Measurements from ENCODE around the gene STIL.

The STIL gene

DNA sequence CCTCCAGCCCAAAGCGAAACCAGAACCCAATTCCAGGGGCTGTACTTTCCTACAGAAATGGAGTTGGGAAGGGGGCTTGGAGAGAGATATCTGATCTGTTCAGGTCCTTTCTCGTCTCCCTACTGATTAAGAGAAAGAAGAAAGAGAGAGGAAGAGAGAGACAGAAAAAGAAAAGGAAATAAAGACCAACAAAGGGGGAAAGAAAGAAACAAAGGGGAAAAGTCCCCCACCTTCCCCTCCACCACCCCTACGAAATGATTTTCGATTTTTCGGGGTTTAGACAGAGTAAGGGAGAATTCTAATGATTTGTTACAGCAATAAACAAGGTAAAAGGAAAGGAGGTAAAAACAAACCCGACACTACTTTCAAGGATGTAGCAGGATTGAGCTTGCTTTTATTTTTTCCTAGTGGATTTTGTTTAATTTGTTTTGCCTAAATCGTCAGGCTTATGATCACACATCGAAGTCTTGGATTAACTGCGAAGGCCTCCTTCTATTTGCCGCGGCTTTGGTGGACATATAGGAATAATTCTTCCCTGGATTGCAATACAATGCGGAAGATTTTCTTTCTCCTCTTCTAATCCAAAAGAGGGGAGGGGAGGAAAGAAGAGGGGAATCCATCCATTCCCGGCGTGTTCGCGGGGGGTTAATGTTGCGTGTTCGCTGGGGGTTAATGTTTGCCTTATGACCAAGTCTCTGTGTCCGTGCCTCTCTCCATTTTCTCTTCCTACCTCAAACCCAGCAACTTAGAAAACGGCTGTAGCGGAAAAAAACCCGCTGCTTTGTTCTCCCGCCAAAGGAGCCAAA, 83.9 kb downstream of the STIL start:
- DNase-seq, result no peak
- H3K23ac ChIP-seq (ENCODE audit: low read length), result peak overlapping the region; percentile 38
- no peaks in the 10 kb centered on the region for H3K36me3 ChIP-seq (ENCODE audit: control insufficient read depth in 1 of 2, insufficient read depth in 2 of 2, low read length in 2 of 2)
- no peak overlapping the region for H3K4me3 ChIP-seq (ENCODE audit: low read depth, low read length)
- no peak overlapping the region for H2AK5ac ChIP-seq (ENCODE audit: low read length)
- no peak overlapping the region for H3K9ac ChIP-seq (ENCODE audit: low read length)
- H2BK5ac ChIP-seq (ENCODE audit: low read depth, low read length, poor library complexity), result no peak overlapping the region
- H2BK12ac ChIP-seq (ENCODE audit: low read length), result no peak overlapping the region
- H2BK120ac ChIP-seq (ENCODE audit: insufficient read depth, low read length, poor library complexity), result no peak overlapping the region
- H2AFZ ChIP-seq (ENCODE audit: insufficient read depth, low read length, poor library complexity), result no peak overlapping the region
- H4K91ac ChIP-seq (ENCODE audit: low read depth, low read length), result no peak overlapping the region
- WGBS (ENCODE audit: extremely low coverage, insufficient coverage, insufficient read length), result no CpG with 5 or more reads among the region's 23 CpGs
- no peak overlapping the region for H3K18ac ChIP-seq (ENCODE audit: low read length)
- H3K79me1 ChIP-seq (ENCODE audit: low read length), result no peaks in the 10 kb centered on the region
- no peak overlapping the region for H4K8ac ChIP-seq (ENCODE audit: low read depth, low read length)
- H3K79me2 ChIP-seq (ENCODE audit: control insufficient read depth, insufficient read depth, low read length, poor library complexity), result no peaks in the 10 kb centered on the region
- H3K27ac ChIP-seq (ENCODE audit: low read depth, low read length), result no peak overlapping the region
- no peak overlapping the region for H3K14ac ChIP-seq (ENCODE audit: low read length)
- peaks cover 93% of the 10 kb centered on the region for H3K27me3 ChIP-seq (ENCODE audit: insufficient read depth, low read length)
- no peak overlapping the region for H4K12ac ChIP-seq (ENCODE audit: low read depth, low read length)
- peaks cover 4 to 11% of the 10 kb centered on the region in 2 experiments for H3K4me1 ChIP-seq (ENCODE audit: control insufficient read depth in 1 of 2, insufficient read depth in 2 of 2, low read length in 2 of 2)
- H3K4me2 ChIP-seq (ENCODE audit: low read length), result no peak overlapping the region
- H3K4ac ChIP-seq (ENCODE audit: low read depth, low read length), result no peak overlapping the region
- H3K9me3 ChIP-seq (ENCODE audit: insufficient read depth, low read depth, low read length), result peaks cover 7% of the 10 kb centered on the region

DNA sequence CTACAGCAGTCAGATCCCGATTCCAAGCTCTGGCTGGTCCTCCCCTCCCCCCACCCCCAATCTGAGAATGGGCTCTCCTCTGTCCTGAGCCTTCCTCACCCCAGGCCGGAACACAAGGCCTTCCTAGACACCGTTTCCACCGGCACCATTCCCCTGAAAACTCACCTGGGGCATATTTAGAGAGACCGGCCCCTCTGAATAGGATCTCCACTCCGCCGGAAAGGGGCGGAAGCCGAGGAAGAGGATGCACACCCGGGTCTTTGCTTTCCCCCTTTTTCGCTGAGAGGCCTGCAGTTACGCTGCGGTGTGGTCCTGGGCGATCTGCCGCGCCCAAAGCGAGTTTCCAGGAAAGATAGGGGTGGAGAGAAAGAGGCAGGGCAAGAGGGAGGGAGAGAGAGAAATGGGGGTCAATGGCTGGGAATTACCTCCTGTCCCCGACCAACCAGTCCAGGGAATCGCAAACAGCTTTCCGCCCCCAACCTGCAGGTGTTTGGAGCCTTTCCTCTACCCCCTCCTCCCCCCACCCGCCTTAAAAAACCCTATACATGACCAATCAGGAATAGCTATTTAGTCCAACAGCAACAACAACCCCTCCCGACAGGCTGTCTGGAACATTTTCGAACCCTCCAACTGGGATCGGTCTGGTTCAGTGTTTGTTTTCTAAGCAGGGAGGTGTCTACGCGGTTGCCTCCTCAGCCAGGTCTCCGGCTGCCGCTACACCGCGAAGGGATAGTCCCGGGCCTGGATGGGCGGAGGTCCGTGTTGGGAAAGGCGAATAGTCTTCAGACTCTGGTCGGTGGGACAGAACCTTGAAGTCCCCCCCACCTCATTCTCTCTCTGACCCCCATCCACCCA, 84.7 kb downstream of the STIL start:
- no peaks in the 10 kb centered on the region for H3K36me3 ChIP-seq (ENCODE audit: control insufficient read depth in 1 of 2, insufficient read depth in 2 of 2, low read length in 2 of 2)
- WGBS (ENCODE audit: extremely low coverage, insufficient coverage, insufficient read length), result no CpG with 5 or more reads among the region's 35 CpGs

DNA sequence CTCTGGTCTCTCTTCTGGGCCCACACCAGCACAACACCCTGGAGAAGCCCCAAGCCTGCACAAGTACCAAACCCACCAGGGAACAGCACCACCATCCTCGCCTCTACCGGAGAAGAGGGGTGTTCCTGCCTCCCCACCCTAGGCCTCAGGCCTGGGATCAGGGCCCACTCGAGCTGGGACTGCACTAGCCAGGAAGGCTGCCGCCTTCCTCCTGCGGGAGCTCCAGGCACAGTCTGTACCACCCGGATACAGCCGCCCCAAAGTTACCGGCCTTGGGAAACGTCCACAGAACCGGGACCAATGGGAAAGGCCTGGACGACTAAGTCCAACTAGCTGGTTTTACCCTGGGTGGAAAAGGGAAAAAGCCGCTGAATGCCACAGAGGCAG, 85.3 kb downstream of the STIL start:
- Histone ChIP-seq H2AK5ac (ENCODE audit: low read length) (no peak overlapping the region), H3K4me2 (ENCODE audit: low read length) (no peak overlapping the region), H3K23ac (ENCODE audit: low read length) (no peak overlapping the region), H3K79me2 (ENCODE audit: control insufficient read depth, insufficient read depth, low read length, poor library complexity) (no peaks in the 10 kb centered on the region), H3K27ac (ENCODE audit: low read depth, low read length) (no peak overlapping the region), H3K79me1 (ENCODE audit: low read length) (no peaks in the 10 kb centered on the region), H4K8ac (ENCODE audit: low read depth, low read length) (no peak overlapping the region), H3K4me1 (ENCODE audit: control insufficient read depth in 1 of 2, insufficient read depth in 2 of 2, low read length in 2 of 2) (peaks cover 3 to 9% of the 10 kb centered on the region in 2 experiments), H3K4me3 (ENCODE audit: low read depth, low read length) (no peak overlapping the region), H2BK5ac (ENCODE audit: low read depth, low read length, poor library complexity) (no peak overlapping the region), H2AFZ (ENCODE audit: insufficient read depth, low read length, poor library complexity) (no peak overlapping the region), H3K9me3 (ENCODE audit: insufficient read depth, low read depth, low read length) (peaks cover 11% of the 10 kb centered on the region), H3K14ac (ENCODE audit: low read length) (no peak overlapping the region), H3K18ac (ENCODE audit: low read length) (no peak overlapping the region), H3K36me3 (ENCODE audit: control insufficient read depth in 1 of 2, insufficient read depth in 2 of 2, low read length in 2 of 2) (no peaks in the 10 kb centered on the region), H3K27me3 (ENCODE audit: insufficient read depth, low read length) (peaks cover 95% of the 10 kb centered on the region), H3K4ac (ENCODE audit: low read depth, low read length) (no peak overlapping the region), H4K12ac (ENCODE audit: low read depth, low read length) (no peak overlapping the region), H4K91ac (ENCODE audit: low read depth, low read length) (no peak overlapping the region), H2BK120ac (ENCODE audit: insufficient read depth, low read length, poor library complexity) (no peak overlapping the region), H2BK12ac (ENCODE audit: low read length) (no peak overlapping the region), H3K9ac (ENCODE audit: low read length) (no peak overlapping the region)
- WGBS (ENCODE audit: extremely low coverage, insufficient coverage, insufficient read length), result no CpG with 5 or more reads among the region's 12 CpGs
- no peak for DNase-seq

More for the DNA sequence above, 84.7 kb downstream of the STIL start:
- no peak overlapping the region for H3K14ac ChIP-seq (ENCODE audit: low read length)
- H3K23ac ChIP-seq (ENCODE audit: low read length), result peak overlapping the region; percentile 38
- DNase-seq, result no peak
- H3K27ac ChIP-seq (ENCODE audit: low read depth, low read length), result no peak overlapping the region
- no peak overlapping the region for H3K9ac ChIP-seq (ENCODE audit: low read length)
- H3K4me2 ChIP-seq (ENCODE audit: low read length), result no peak overlapping the region
- no peak overlapping the region for H4K8ac ChIP-seq (ENCODE audit: low read depth, low read length)
- no peak overlapping the region for H3K18ac ChIP-seq (ENCODE audit: low read length)
- peaks cover 3 to 9% of the 10 kb centered on the region in 2 experiments for H3K4me1 ChIP-seq (ENCODE audit: control insufficient read depth in 1 of 2, insufficient read depth in 2 of 2, low read length in 2 of 2)
- H2AK5ac ChIP-seq (ENCODE audit: low read length), result no peak overlapping the region
- no peaks in the 10 kb centered on the region for H3K79me1 ChIP-seq (ENCODE audit: low read length)
- H4K91ac ChIP-seq (ENCODE audit: low read depth, low read length), result no peak overlapping the region
- no peak overlapping the region for H2BK5ac ChIP-seq (ENCODE audit: low read depth, low read length, poor library complexity)
- H2BK12ac ChIP-seq (ENCODE audit: low read length), result no peak overlapping the region
- H2BK120ac ChIP-seq (ENCODE audit: insufficient read depth, low read length, poor library complexity), result no peak overlapping the region
- H3K79me2 ChIP-seq (ENCODE audit: control insufficient read depth, insufficient read depth, low read length, poor library complexity), result no peaks in the 10 kb centered on the region
- H4K12ac ChIP-seq (ENCODE audit: low read depth, low read length), result no peak overlapping the region
- H3K9me3 ChIP-seq (ENCODE audit: insufficient read depth, low read depth, low read length), result peaks cover 11% of the 10 kb centered on the region
- no peak overlapping the region for H3K4ac ChIP-seq (ENCODE audit: low read depth, low read length)
- H3K27me3 ChIP-seq (ENCODE audit: insufficient read depth, low read length), result peaks cover 93% of the 10 kb centered on the region
- H3K4me3 ChIP-seq (ENCODE audit: low read depth, low read length), result no peak overlapping the region
- H2AFZ ChIP-seq (ENCODE audit: insufficient read depth, low read length, poor library complexity), result no peak overlapping the region

DNA sequence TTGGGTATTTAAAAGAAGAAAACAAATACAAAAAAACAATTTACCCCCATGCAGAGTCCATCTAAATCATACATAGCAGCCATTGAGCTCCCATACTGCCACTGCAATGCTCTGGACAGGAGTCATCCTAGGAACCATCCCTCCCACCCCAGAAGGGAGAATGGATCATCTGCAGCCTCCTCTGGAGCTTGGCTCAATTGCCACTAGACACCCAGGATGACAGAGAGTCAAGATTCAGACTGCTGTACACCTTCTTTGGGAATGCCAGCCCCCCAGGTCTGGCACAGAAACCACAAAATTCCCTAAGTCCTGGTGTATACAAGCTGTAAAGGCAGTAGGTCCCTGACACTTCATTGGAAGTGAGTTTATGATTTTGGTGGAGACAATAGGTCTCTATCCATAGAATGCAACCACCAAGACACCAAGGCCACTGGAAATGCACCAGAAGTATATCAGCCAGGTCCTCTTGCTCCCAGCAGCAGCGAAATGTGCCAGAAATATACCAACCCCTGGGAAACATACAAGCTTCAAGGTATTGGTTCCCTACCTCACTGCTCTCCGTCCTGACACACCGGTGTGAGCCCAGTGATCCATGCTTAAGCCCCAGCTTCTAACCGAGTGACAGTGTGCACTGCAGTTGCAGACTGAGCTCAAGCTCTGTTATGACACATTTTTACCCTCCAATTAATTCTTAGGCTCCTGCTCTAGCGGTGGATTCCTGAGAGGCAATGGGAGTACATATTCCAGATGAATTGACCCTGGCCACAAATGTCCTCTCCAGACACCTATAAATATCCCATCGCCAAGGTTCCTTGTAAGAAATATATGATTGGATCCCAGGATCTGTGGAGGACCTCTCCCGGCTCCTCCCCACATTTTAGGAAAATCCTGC, 86.4 kb downstream of the STIL start:
- no peak for DNase-seq
- no CpG with 5 or more reads among the region's 7 CpGs for WGBS (ENCODE audit: extremely low coverage, insufficient coverage, insufficient read length)

More for the DNA sequence above, 86.4 kb downstream of the STIL start:
- H2AK5ac ChIP-seq (ENCODE audit: low read length), result no peak overlapping the region
- no peaks in the 10 kb centered on the region for H3K36me3 ChIP-seq (ENCODE audit: control insufficient read depth in 1 of 2, insufficient read depth in 2 of 2, low read length in 2 of 2)
- no peak overlapping the region for H3K4me2 ChIP-seq (ENCODE audit: low read length)
- no peak overlapping the region for H4K12ac ChIP-seq (ENCODE audit: low read depth, low read length)
- no peak overlapping the region for H2BK120ac ChIP-seq (ENCODE audit: insufficient read depth, low read length, poor library complexity)
- peaks cover 95% of the 10 kb centered on the region for H3K27me3 ChIP-seq (ENCODE audit: insufficient read depth, low read length)
- no peak overlapping the region for H4K8ac ChIP-seq (ENCODE audit: low read depth, low read length)
- no peak overlapping the region for H3K14ac ChIP-seq (ENCODE audit: low read length)
- no peak overlapping the region for H3K4me3 ChIP-seq (ENCODE audit: low read depth, low read length)
- H4K91ac ChIP-seq (ENCODE audit: low read depth, low read length), result no peak overlapping the region
- H2BK12ac ChIP-seq (ENCODE audit: low read length), result no peak overlapping the region
- H3K27ac ChIP-seq (ENCODE audit: low read depth, low read length), result no peak overlapping the region
- peaks cover 14% of the 10 kb centered on the region for H3K9me3 ChIP-seq (ENCODE audit: insufficient read depth, low read depth, low read length)
- no peaks in the 10 kb centered on the region for H3K79me1 ChIP-seq (ENCODE audit: low read length)
- no peak overlapping the region for H2BK5ac ChIP-seq (ENCODE audit: low read depth, low read length, poor library complexity)
- no peak overlapping the region for H3K18ac ChIP-seq (ENCODE audit: low read length)
- H3K4me1 ChIP-seq (ENCODE audit: control insufficient read depth in 1 of 2, insufficient read depth in 2 of 2, low read length in 2 of 2), result peaks cover 3 to 9% of the 10 kb centered on the region in 2 experiments
- no peak overlapping the region for H3K4ac ChIP-seq (ENCODE audit: low read depth, low read length)
- no peaks in the 10 kb centered on the region for H3K79me2 ChIP-seq (ENCODE audit: control insufficient read depth, insufficient read depth, low read length, poor library complexity)
- no peak overlapping the region for H3K9ac ChIP-seq (ENCODE audit: low read length)
- H3K23ac ChIP-seq (ENCODE audit: low read length), result no peak overlapping the region
- H2AFZ ChIP-seq (ENCODE audit: insufficient read depth, low read length, poor library complexity), result no peak overlapping the region

Measured in trophoblast cell (in vitro differentiated cells and primary cell).